H1 (cell line): Measurements from ENCODE around the gene UBASH3A. TPM values are rescaled to one million over a fixed set of nuclear protein-coding genes. Genes with fewer than 3 reads are reported as not detected.

Experiments
- BRCA1 ChIP-seq: IDR thresholded peaks from 2 replicates; pipeline ENCODE4 v1.6.1; 2012; ENCODE audit warnings: low read depth, low read length, improper control_type of control experiment
- CEBPB ChIP-seq: IDR thresholded peaks from 2 replicates; pipeline ENCODE4 v1.6.1; 2012; ENCODE audit warnings: low read depth, low read length
- FOSL1 ChIP-seq: IDR thresholded peaks from 2 replicates; pipeline ENCODE4 v1.6.1; 2011; ENCODE audit warnings: mild to moderate bottlenecking, low read depth, low read length, moderate library complexity; ENCODE audit not compliant: insufficient read depth
- GTF2F1 ChIP-seq: IDR thresholded peaks from 2 replicates; pipeline ENCODE4 v1.6.1; 2012; ENCODE audit warnings: low read depth, low read length, improper control_type of control experiment, borderline replicate concordance
- JUND ChIP-seq: IDR thresholded peaks from 2 replicates; pipeline ENCODE4 v1.6.1; 2011; ENCODE audit warnings: mild to moderate bottlenecking, improper control_type of control experiment, low read length
- MAFK ChIP-seq: IDR thresholded peaks from 2 replicates; pipeline ENCODE4 v1.6.1; 2012; ENCODE audit warnings: low read depth, mild to moderate bottlenecking, improper control_type of control experiment, low read length
- NRF1 ChIP-seq: IDR thresholded peaks from 2 replicates; pipeline ENCODE4 v1.6.1; 2011; ENCODE audit warnings: mild to moderate bottlenecking, low read depth, low read length, improper control_type of control experiment
- SAP30 ChIP-seq: fragments of 300-600 bp; sonication (generic); IDR thresholded peaks from 2 replicates; pipeline ENCODE4 v1.7.1; 2012; ENCODE audit warnings: low read length, moderate library complexity, mild to moderate bottlenecking, inconsistent platforms; ENCODE audit not compliant: insufficient read depth, insufficient replicate concordance
- SIRT6 ChIP-seq: IDR thresholded peaks from one replicate; pipeline ENCODE4 v1.7.1; 2012; ENCODE audit warnings: low read length, inconsistent platforms
- SIX5 ChIP-seq: IDR thresholded peaks from 2 replicates; pipeline ENCODE4 v1.6.1; 2011; ENCODE audit warnings: mild to moderate bottlenecking, low read depth, low read length
- SP4 ChIP-seq: IDR thresholded peaks from 2 replicates; pipeline ENCODE4 v1.6.1; 2012; ENCODE audit warnings: low read length, inconsistent platforms
- TAF7 ChIP-seq: optimal IDR thresholded peaks from 2 replicates; pipeline ENCODE3; 2011; ENCODE audit warnings: low read depth, mild to moderate bottlenecking, inconsistent platforms, low read length, moderate library complexity, borderline replicate concordance
- TCF12 ChIP-seq: IDR thresholded peaks from 2 replicates; pipeline ENCODE4 v1.6.1; 2011; ENCODE audit warnings: low read depth, mild to moderate bottlenecking, low read length
- polyA plus RNA-seq, 7 experiments: library from polyadenylated mRNA; depleted of rRNA in 3 of 7; stranded (reverse) in 5 of 7; unstranded in 2 of 7; fragments of >200 nt in 5 of 7; fragments of 200-250 nt in 2 of 7; gene quantifications; 1 replicate in 5 of 7; 2 replicates in 1 of 7; 4 replicates in 1 of 7; pipeline versions ENCODE4 v1.2.1 to v1.2.3, GENCODE V29; 2011 to 2013; ENCODE audit warnings: missing spikeins in 2 of 7, mixed read lengths in 2 of 7
- total RNA-seq: library from RNA; stranded (reverse); fragmentation: NEBNext Ultra II Directional; extraction: Animal tissue kit (Norgen Biotek cat#: 25700); gene quantifications from 2 replicates; pipeline ENCODE4 v1.2.1, GENCODE V29; 2021
- TF ChIP-seq, protein P1 (sequence below): fragments of 300-600 bp; sonication (generic); IDR thresholded peaks from 2 replicates; pipeline ENCODE4 v1.7.1; 2012; ENCODE audit warnings: low read length, moderate library complexity, mild to moderate bottlenecking, inconsistent platforms; ENCODE audit not compliant: insufficient replicate concordance

UBASH3A gene
- total and polyA plus RNA-seq, 2 of the 8 experiments (the other 6 are each of a cell fraction or from before 2014, with no cell fraction given): not detected

DNA sequence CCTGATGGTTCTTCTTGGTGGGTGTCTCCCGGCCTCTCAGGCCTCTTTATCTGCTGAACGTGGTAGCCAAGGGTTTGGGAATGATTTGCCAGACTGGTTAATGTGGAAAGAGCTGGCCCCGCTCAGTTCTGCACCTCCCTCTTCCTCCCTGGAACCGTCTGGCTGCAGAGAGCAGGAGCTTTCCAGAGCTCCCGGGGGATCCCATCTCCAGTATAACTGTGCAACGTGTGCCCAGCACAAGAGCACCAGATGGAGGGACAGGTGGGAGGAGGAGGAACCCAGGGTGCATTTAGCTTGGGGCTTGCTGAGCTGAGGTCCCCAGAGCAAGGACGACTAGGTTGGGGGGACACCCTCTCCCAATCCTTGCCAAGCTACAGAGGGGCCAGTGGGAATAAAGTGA lies 42.4 kb upstream of the UBASH3A start (continued):
- TF ChIP-seq, protein P1, sequence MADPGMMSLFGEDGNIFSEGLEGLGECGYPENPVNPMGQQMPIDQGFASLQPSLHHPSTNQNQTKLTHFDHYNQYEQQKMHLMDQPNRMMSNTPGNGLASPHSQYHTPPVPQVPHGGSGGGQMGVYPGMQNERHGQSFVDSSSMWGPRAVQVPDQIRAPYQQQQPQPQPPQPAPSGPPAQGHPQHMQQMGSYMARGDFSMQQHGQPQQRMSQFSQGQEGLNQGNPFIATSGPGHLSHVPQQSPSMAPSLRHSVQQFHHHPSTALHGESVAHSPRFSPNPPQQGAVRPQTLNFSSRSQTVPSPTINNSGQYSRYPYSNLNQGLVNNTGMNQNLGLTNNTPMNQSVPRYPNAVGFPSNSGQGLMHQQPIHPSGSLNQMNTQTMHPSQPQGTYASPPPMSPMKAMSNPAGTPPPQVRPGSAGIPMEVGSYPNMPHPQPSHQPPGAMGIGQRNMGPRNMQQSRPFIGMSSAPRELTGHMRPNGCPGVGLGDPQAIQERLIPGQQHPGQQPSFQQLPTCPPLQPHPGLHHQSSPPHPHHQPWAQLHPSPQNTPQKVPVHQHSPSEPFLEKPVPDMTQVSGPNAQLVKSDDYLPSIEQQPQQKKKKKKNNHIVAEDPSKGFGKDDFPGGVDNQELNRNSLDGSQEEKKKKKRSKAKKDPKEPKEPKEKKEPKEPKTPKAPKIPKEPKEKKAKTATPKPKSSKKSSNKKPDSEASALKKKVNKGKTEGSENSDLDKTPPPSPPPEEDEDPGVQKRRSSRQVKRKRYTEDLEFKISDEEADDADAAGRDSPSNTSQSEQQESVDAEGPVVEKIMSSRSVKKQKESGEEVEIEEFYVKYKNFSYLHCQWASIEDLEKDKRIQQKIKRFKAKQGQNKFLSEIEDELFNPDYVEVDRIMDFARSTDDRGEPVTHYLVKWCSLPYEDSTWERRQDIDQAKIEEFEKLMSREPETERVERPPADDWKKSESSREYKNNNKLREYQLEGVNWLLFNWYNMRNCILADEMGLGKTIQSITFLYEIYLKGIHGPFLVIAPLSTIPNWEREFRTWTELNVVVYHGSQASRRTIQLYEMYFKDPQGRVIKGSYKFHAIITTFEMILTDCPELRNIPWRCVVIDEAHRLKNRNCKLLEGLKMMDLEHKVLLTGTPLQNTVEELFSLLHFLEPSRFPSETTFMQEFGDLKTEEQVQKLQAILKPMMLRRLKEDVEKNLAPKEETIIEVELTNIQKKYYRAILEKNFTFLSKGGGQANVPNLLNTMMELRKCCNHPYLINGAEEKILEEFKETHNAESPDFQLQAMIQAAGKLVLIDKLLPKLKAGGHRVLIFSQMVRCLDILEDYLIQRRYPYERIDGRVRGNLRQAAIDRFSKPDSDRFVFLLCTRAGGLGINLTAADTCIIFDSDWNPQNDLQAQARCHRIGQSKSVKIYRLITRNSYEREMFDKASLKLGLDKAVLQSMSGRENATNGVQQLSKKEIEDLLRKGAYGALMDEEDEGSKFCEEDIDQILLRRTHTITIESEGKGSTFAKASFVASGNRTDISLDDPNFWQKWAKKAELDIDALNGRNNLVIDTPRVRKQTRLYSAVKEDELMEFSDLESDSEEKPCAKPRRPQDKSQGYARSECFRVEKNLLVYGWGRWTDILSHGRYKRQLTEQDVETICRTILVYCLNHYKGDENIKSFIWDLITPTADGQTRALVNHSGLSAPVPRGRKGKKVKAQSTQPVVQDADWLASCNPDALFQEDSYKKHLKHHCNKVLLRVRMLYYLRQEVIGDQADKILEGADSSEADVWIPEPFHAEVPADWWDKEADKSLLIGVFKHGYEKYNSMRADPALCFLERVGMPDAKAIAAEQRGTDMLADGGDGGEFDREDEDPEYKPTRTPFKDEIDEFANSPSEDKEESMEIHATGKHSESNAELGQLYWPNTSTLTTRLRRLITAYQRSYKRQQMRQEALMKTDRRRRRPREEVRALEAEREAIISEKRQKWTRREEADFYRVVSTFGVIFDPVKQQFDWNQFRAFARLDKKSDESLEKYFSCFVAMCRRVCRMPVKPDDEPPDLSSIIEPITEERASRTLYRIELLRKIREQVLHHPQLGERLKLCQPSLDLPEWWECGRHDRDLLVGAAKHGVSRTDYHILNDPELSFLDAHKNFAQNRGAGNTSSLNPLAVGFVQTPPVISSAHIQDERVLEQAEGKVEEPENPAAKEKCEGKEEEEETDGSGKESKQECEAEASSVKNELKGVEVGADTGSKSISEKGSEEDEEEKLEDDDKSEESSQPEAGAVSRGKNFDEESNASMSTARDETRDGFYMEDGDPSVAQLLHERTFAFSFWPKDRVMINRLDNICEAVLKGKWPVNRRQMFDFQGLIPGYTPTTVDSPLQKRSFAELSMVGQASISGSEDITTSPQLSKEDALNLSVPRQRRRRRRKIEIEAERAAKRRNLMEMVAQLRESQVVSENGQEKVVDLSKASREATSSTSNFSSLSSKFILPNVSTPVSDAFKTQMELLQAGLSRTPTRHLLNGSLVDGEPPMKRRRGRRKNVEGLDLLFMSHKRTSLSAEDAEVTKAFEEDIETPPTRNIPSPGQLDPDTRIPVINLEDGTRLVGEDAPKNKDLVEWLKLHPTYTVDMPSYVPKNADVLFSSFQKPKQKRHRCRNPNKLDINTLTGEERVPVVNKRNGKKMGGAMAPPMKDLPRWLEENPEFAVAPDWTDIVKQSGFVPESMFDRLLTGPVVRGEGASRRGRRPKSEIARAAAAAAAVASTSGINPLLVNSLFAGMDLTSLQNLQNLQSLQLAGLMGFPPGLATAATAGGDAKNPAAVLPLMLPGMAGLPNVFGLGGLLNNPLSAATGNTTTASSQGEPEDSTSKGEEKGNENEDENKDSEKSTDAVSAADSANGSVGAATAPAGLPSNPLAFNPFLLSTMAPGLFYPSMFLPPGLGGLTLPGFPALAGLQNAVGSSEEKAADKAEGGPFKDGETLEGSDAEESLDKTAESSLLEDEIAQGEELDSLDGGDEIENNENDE: no peak
- TF ChIP-seq SAP30 (no peak), TAF7 (no peak), CEBPB (no peak), GTF2F1 (no peak), TCF12 (no peak), BRCA1 (no peak), SIX5 (no peak), FOSL1 (no peak), MAFK (no peak), JUND (no peak), SP4 (no peak), SIRT6 (no peak), NRF1 (no peak)
